Stimulated activated CD8-positive, alpha-beta memory T cell treated with anti-CD3 and anti-CD28 coated beads, Interleukin-15, amount 100 ng/mL, for 1 hour (primary cell): Measurements from ENCODE around the gene APLP1.
"Not testable (repeated sequence)": the region's sequence is repeated elsewhere in the genome, so short reads cannot be mapped to it uniquely, and the experiment has no call there.

ENCODE experiments used
- DNase-seq: peaks from one replicate; pipeline ENCODE4 v3.0.0-alpha.2; 2020; ENCODE audit warnings: low read depth

Gene APLP1

GRCh38 chr19:35868172-35868822 lies at the start of gene APLP1:
APLP1 (plus strand) TSS chr19:35868574; CDS start chr19:35868637, 63 bp downstream.
- DNase-seq = no peak

GRCh38 chr19:35822579-35822978 lies 45.8 kb upstream of the APLP1 start:
- DNase-seq = no peak

GRCh38 chr19:35824150-35824549 lies 44.2 kb upstream of the APLP1 start:
- DNase-seq = no peak

- DNase-seq = peak; percentile 14
Observed at GRCh38 chr19:35828692-35829301, 39.6 kb upstream of the APLP1 start.

- DNase-seq = no peak
Observed at GRCh38 chr19:35830986-35831385, 37.4 kb upstream of the APLP1 start.

GRCh38 chr19:35832054-35832453 lies 36.3 kb upstream of the APLP1 start:
- no peak for DNase-seq

GRCh38 chr19:35833972-35834371 lies 34.4 kb upstream of the APLP1 start:
- DNase-seq = no peak

GRCh38 chr19:35836096-35836495 lies 32.3 kb upstream of the APLP1 start:
- not testable (repeated sequence) for DNase-seq

GRCh38 chr19:35841961-35842595 lies 26.3 kb upstream of the APLP1 start:
- DNase-seq = no peak

- no peak for DNase-seq
Observed at GRCh38 chr19:35842666-35843272, 25.6 kb upstream of the APLP1 start.

GRCh38 chr19:35843676-35844481 lies 24.5 kb upstream of the APLP1 start:
- DNase-seq = no peak

GRCh38 chr19:35844482-35845214 lies 23.7 kb upstream of the APLP1 start:
- DNase-seq = no peak

- DNase-seq = no peak
Observed at GRCh38 chr19:35845215-35846037, 22.9 kb upstream of the APLP1 start.

GRCh38 chr19:35846038-35846668 lies 22.2 kb upstream of the APLP1 start:
- DNase-seq = no peak

- no peak for DNase-seq
Observed at GRCh38 chr19:35847911-35848310, 20.5 kb upstream of the APLP1 start.

- no peak for DNase-seq
Observed at GRCh38 chr19:35848486-35848885, 19.9 kb upstream of the APLP1 start.

GRCh38 chr19:35848919-35849505 lies 19.4 kb upstream of the APLP1 start:
- DNase-seq = no peak

GRCh38 chr19:35851213-35852028 lies 17.0 kb upstream of the APLP1 start:
- DNase-seq = no peak
